ENCODE results near the gene MANEA. TPM values are rescaled to one million over a fixed set of nuclear protein-coding genes. Genes with fewer than 3 reads are reported as not detected.
"Not testable (repeated sequence)": the region's sequence is repeated elsewhere in the genome, so short reads cannot be mapped to it uniquely, and the experiment has no call there.

Gene MANEA
- total and polyA plus RNA-seq, 2 experiments from 2014 or later: 12.3 to 16.5 TPM

DNA sequence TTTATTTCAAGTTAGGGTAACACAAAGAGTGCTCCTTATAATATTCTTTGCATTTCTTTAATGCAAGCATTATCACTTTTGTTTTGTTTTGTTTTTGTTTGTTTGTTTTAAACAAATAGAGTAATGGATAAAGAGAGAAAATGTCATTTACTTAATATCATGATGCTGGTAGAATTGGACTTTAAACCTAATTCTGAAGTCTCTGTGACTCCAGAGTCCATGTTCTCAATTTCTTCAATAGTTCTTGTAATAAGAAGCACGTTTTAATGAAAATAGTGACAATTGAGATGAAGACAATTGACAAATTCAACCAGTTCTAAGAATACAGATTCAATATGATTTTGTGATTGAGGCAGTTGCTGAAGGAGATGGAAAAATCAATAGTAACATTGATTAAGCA lies 30.3 kb upstream of the MANEA start:
- Histone ChIP-seq H3K4me2 (ENCODE audit: unreplicated experiment) (no peak overlapping the region), H3K27ac (no peak overlapping the region), H3K36me3 (ENCODE audit: low read depth) (no peaks in the 10 kb centered on the region), H3K4me1 (ENCODE audit: insufficient read depth) (no peaks in the 10 kb centered on the region), H3K4me3 (no peak overlapping the region), H3F3A (ENCODE audit: insufficient read depth) (no peaks in the 10 kb centered on the region), H3K27me3 (replicated peaks; ENCODE audit: insufficient read depth) (no peaks in the 10 kb centered on the region), H3K79me2 (ENCODE audit: insufficient read depth) (no peaks in the 10 kb centered on the region), H4K20me1 (ENCODE audit: insufficient read depth) (no peaks in the 10 kb centered on the region), H3K9ac (no peak overlapping the region), H3K9me2 (ENCODE audit: insufficient read depth) (no peaks in the 10 kb centered on the region), H2AFZ (no peak overlapping the region), H3K9me3 (ENCODE audit: low read depth) (no peaks in the 10 kb centered on the region)
- 2 to 12% methylated on average over 1 of the region's 1 CpG for WGBS, 2 experiments (ENCODE audit: low coverage in 1 of 2, low lambda C conversion rate in 2 of 2, missing lambda C conversion rate in 2 of 2)
- no peak for DNase-seq
- in situ Hi-C loops (cut with MboI): no loop called here
- TF ChIP-seq EZH2phosphoT487 (IDR thresholded peaks at IDR 0.05; ENCODE audit: insufficient read depth, low read depth): no peak
- TF ChIP-seq EZH2 (IDR thresholded peaks at IDR 0.05; ENCODE audit: insufficient read depth, poor library complexity, severe bottlenecking): no peak

DNA sequence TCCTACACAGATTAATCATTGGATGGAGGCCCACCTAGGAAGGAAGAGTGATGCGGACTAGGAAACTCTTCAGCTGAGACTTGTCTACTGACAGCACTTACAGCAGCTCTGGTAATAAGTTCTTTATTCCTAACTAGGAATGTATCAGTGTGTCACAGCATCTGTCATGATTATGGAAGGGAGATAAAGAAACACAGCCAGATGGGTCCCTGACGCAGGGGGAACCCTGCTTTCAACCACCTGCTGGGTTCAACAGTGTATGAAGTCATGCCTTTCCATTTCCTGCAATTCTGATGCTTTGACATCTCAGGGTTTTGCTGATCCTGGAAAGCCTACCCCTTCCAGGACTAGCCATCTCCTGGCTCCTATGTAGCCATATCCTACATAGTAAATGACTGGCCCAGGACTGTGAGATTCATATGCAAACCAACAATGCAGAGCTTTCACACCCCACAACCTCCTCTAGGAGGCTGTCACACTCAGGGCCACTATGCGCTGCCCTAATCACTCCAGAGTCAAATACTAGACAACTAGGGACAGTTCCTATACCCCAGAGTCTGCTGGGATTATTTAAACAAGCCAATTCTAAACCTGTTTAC lies 29.0 kb upstream of the MANEA start:
- Histone ChIP-seq H3K9ac (no peak overlapping the region), H3K4me3 (no peak overlapping the region), H3K36me3 (ENCODE audit: low read depth) (no peaks in the 10 kb centered on the region), H3F3A (ENCODE audit: insufficient read depth) (no peaks in the 10 kb centered on the region), H3K9me2 (ENCODE audit: insufficient read depth) (no peaks in the 10 kb centered on the region), H3K4me2 (ENCODE audit: unreplicated experiment) (no peak overlapping the region), H4K20me1 (ENCODE audit: insufficient read depth) (no peaks in the 10 kb centered on the region), H3K79me2 (ENCODE audit: insufficient read depth) (no peaks in the 10 kb centered on the region), H3K4me1 (ENCODE audit: insufficient read depth) (no peaks in the 10 kb centered on the region), H3K27ac (no peak overlapping the region), H3K27me3 (replicated peaks; ENCODE audit: insufficient read depth) (no peaks in the 10 kb centered on the region), H2AFZ (no peak overlapping the region), H3K9me3 (ENCODE audit: low read depth) (no peaks in the 10 kb centered on the region)
- no peak for DNase-seq
- in situ Hi-C loops (cut with MboI): no loop called here
- no peak for TF ChIP-seq EZH2 (IDR thresholded peaks at IDR 0.05; ENCODE audit: insufficient read depth, poor library complexity, severe bottlenecking)
- TF ChIP-seq EZH2phosphoT487 (IDR thresholded peaks at IDR 0.05; ENCODE audit: insufficient read depth, low read depth): no peak
- WGBS, 2 experiments (ENCODE audit: low coverage in 1 of 2, low lambda C conversion rate in 2 of 2, missing lambda C conversion rate in 2 of 2): 55 to 61% methylated on average over 3 of the region's 3 CpGs

DNA sequence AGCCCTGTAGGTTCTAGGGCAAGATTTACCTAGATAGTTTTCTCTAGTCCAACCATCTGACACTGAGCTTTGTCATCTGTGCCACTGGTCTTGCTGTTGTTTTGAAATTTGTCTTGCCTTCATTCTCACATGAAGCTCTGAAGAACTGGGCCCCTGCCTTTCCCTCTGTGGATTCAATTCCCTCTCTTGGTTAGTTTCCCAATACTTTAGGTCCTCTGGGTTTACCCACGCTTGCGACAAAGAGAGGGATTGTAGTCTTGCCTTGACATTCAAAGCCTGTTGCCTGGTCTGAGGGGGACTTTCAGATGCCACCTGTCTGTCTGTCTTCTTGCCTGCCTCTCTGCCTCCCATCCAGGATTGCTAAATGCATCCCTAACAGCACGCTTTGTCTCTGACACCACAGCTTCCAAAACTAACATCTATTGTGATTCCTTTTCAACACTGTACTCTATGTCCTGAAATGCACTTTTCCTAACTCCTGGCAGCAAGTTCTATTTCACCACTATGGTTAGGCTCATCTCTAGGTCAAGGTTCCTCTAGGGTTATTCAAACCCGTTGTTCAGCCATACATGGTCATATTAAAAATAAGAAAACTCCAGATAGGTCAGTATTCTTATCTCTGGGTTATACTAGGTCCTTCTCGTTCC lies 25.5 kb upstream of the MANEA start:
- Histone ChIP-seq H3K4me3 (no peak overlapping the region), H3K36me3 (ENCODE audit: low read depth) (no peaks in the 10 kb centered on the region), H3K4me2 (ENCODE audit: unreplicated experiment) (no peak overlapping the region), H3K79me2 (ENCODE audit: insufficient read depth) (no peaks in the 10 kb centered on the region), H3K9me3 (ENCODE audit: low read depth) (no peaks in the 10 kb centered on the region), H3F3A (ENCODE audit: insufficient read depth) (no peaks in the 10 kb centered on the region), H4K20me1 (ENCODE audit: insufficient read depth) (no peaks in the 10 kb centered on the region), H3K4me1 (ENCODE audit: insufficient read depth) (no peaks in the 10 kb centered on the region), H3K27me3 (replicated peaks; ENCODE audit: insufficient read depth) (no peaks in the 10 kb centered on the region), H3K27ac (no peak overlapping the region), H3K9me2 (ENCODE audit: insufficient read depth) (no peaks in the 10 kb centered on the region), H2AFZ (no peak overlapping the region), H3K9ac (no peak overlapping the region)
- in situ Hi-C loops (cut with MboI): no loop called here
- 58 to 67% methylated on average over 5 of the region's 5 CpGs for WGBS, 2 experiments (ENCODE audit: low coverage in 1 of 2, low lambda C conversion rate in 2 of 2, missing lambda C conversion rate in 2 of 2)
- TF ChIP-seq EZH2phosphoT487 (IDR thresholded peaks at IDR 0.05; ENCODE audit: insufficient read depth, low read depth) (no peak), EZH2 (IDR thresholded peaks at IDR 0.05; ENCODE audit: insufficient read depth, poor library complexity, severe bottlenecking) (no peak)
- DNase-seq: no peak

DNA sequence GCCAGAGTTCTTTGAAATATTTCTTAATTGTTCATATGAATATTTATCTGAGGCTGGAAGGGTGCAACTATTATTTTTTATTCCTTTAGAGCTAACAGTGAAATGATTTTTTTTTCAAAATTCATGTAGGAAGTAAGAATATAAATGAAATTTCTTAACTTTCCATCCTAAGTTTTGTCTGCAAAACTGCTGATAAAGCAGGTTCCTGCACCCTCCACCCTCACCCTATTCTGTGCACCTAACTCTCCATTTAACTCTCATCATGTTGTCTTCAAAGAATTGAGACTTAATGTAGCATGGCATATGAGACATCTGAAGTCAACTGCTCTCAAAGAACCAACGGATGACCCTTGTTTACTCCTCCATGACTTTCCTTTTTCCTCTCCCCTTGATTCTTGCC lies 23.5 kb upstream of the MANEA start:
- WGBS, 2 experiments (ENCODE audit: low coverage in 1 of 2, low lambda C conversion rate in 2 of 2, missing lambda C conversion rate in 2 of 2): 47 to 55% methylated on average over 1 of the region's 1 CpG

DNA sequence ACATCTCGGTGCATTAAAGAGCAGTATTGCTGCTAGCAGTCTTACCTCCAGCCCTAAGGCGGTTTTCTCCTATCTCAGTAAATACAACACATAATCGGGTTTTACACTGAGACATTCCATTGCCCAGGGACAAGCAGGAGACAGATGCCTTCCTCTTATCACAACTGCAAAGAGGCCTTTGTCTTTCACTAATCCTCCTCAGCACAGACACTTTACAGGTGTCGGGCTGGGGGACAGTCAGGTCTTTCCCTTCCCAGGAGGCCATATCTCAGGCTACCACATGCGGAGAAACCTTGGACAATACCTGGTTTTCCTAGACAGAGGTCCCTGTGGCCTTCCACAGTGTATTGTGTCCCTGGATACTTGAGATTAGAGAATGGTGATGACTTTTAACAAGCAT lies 16.4 kb upstream of the MANEA start:
- H3K79me2 ChIP-seq (ENCODE audit: insufficient read depth); H3K36me3 ChIP-seq (ENCODE audit: low read depth); H3K27me3 ChIP-seq (replicated peaks; ENCODE audit: insufficient read depth); H3K27ac ChIP-seq; H3K4me2 ChIP-seq (ENCODE audit: unreplicated experiment); H2AFZ ChIP-seq; H3K4me3 ChIP-seq; H3K9me2 ChIP-seq (ENCODE audit: insufficient read depth); H3K9me3 ChIP-seq (ENCODE audit: low read depth); H3K9ac ChIP-seq; H3F3A ChIP-seq (ENCODE audit: insufficient read depth); DNase-seq; H4K20me1 ChIP-seq (ENCODE audit: insufficient read depth); H3K4me1 ChIP-seq (ENCODE audit: insufficient read depth); in situ Hi-C loops (cut with MboI): not testable (repeated sequence)
- WGBS, 2 experiments (ENCODE audit: low coverage in 1 of 2, low lambda C conversion rate in 2 of 2, missing lambda C conversion rate in 2 of 2): 88 to 90% methylated on average over 5 of the region's 5 CpGs

More for the DNA sequence above, 23.5 kb upstream of the MANEA start:
- Histone ChIP-seq H3K9ac (no peak overlapping the region), H3F3A (ENCODE audit: insufficient read depth) (no peaks in the 10 kb centered on the region), H3K79me2 (ENCODE audit: insufficient read depth) (no peaks in the 10 kb centered on the region), H3K27ac (no peak overlapping the region), H2AFZ (no peak overlapping the region), H3K4me3 (no peak overlapping the region), H3K9me2 (ENCODE audit: insufficient read depth) (no peaks in the 10 kb centered on the region), H3K27me3 (replicated peaks; ENCODE audit: insufficient read depth) (no peaks in the 10 kb centered on the region), H4K20me1 (ENCODE audit: insufficient read depth) (no peaks in the 10 kb centered on the region), H3K36me3 (ENCODE audit: low read depth) (no peaks in the 10 kb centered on the region), H3K4me1 (ENCODE audit: insufficient read depth) (no peaks in the 10 kb centered on the region), H3K4me2 (ENCODE audit: unreplicated experiment) (no peak overlapping the region), H3K9me3 (ENCODE audit: low read depth) (no peaks in the 10 kb centered on the region)
- in situ Hi-C loops (cut with MboI): no loop called here
- DNase-seq: no peak
- no peak for TF ChIP-seq EZH2phosphoT487 (IDR thresholded peaks at IDR 0.05; ENCODE audit: insufficient read depth, low read depth)
